DLD1 (cell line): ENCODE measurements around the gene ORC3.
"Not testable (repeated sequence)": the region's sequence is repeated elsewhere in the genome, so short reads cannot be mapped to it uniquely, and the experiment has no call there.

Experiments used
- in situ Hi-C: cut with HindIII; loops from 2 replicates; pipeline ENCODE4 v1.10.0; 2017; ENCODE audit warnings: low sequenced_read_pairs

ORC3 gene

GRCh38 chr6:87658516-87658915, 68.6 kb downstream of the ORC3 start:
- in situ Hi-C loops = no loop called here

GRCh38 chr6:87660226-87660911, 70.4 kb downstream of the ORC3 start:
- in situ Hi-C loops = no loop called here

- in situ Hi-C loops = no loop called here
These were observed 71.1 kb downstream of the ORC3 start for GRCh38 chr6:87661016-87661415.

GRCh38 chr6:87661503-87661902, 71.6 kb downstream of the ORC3 start:
- in situ Hi-C loops = no loop called here

- in situ Hi-C loops = no loop called here
These were observed 73.5 kb downstream of the ORC3 start for GRCh38 chr6:87663434-87663833.

GRCh38 chr6:87664921-87665485, 75.1 kb downstream of the ORC3 start:
- in situ Hi-C loops = no loop called here

- in situ Hi-C loops = no loop called here
These were observed 77.1 kb downstream of the ORC3 start for GRCh38 chr6:87667032-87667431.

GRCh38 chr6:87668013-87668412, 78.1 kb downstream of the ORC3 start:
- in situ Hi-C loops = no loop called here

GRCh38 chr6:87669051-87669450, 79.1 kb downstream of the ORC3 start:
- in situ Hi-C loops = no loop called here

GRCh38 chr6:87670707-87671106, 80.8 kb downstream of the ORC3 start:
- in situ Hi-C loops = no loop called here

- in situ Hi-C loops = no loop called here
These were observed 81.7 kb downstream of the ORC3 start for GRCh38 chr6:87671555-87672029.

- in situ Hi-C loops = no loop called here
These were observed 82.7 kb downstream of the ORC3 start for GRCh38 chr6:87672641-87673040.

GRCh38 chr6:87673237-87673636, 83.3 kb downstream of the ORC3 start:
- in situ Hi-C loops = no loop called here

- in situ Hi-C loops = no loop called here
These were observed 84.4 kb downstream of the ORC3 start for GRCh38 chr6:87674290-87674689.

GRCh38 chr6:87675004-87675681, 85.2 kb downstream of the ORC3 start:
- in situ Hi-C loops = no loop called here

- in situ Hi-C loops = no loop called here
These were observed 92.4 kb downstream of the ORC3 start for GRCh38 chr6:87682310-87682709.

GRCh38 chr6:87683890-87684289, 94.0 kb downstream of the ORC3 start:
- in situ Hi-C loops = no loop called here

GRCh38 chr6:87684895-87685654, 95.1 kb downstream of the ORC3 start:
- in situ Hi-C loops = no loop called here

- in situ Hi-C loops = not testable (repeated sequence)
These were observed 96.8 kb downstream of the ORC3 start for GRCh38 chr6:87686636-87687205.

- in situ Hi-C loops = no loop called here
These were observed 97.4 kb downstream of the ORC3 start for GRCh38 chr6:87687296-87687695.

- in situ Hi-C loops = not testable (repeated sequence)
These were observed 98.0 kb downstream of the ORC3 start for GRCh38 chr6:87687893-87688292.
